HepG2 (cell line): ENCODE measurements around the gene PROC. TPM values are rescaled to one million over a fixed set of nuclear protein-coding genes. Genes with fewer than 3 reads are reported as not detected.

Experiments used
- CC2D1A ChIP-seq: sonication (generic); formaldehyde crosslinking; IDR thresholded peaks from 2 replicates; pipeline ENCODE4 v1.8.1; 2023; ENCODE audit warnings: mild to moderate bottlenecking, missing genetic modification reagents
- HMG20B ChIP-seq: conservative IDR thresholded peaks from 2 replicates; pipeline ENCODE4 v1.6.1; 2016; ENCODE audit warnings: missing genetic modification reagents, missing compliant biosample characterization
- HMGA1 ChIP-seq: sonication (generic); formaldehyde crosslinking; conservative IDR thresholded peaks from 2 replicates; pipeline ENCODE4 v1.4.0; 2020; ENCODE audit warnings: missing genetic modification reagents
- NFIB ChIP-seq: sonication (generic); formaldehyde crosslinking; IDR thresholded peaks from 2 replicates; pipeline ENCODE4 v1.9.0; 2021; ENCODE audit warnings: missing genetic modification reagents, mild to moderate bottlenecking, borderline replicate concordance
- REXO4 ChIP-seq: sonication (generic); formaldehyde crosslinking; IDR thresholded peaks from 2 replicates; pipeline ENCODE4 v1.8.0; 2022; ENCODE audit warnings: missing genetic modification reagents, mild to moderate bottlenecking, borderline replicate concordance
- SMAD1 ChIP-seq: sonication (generic); formaldehyde crosslinking; IDR thresholded peaks from 2 replicates; pipeline ENCODE4 v1.4.0; 2020; ENCODE audit warnings: missing genetic modification reagents, low read depth, mild to moderate bottlenecking, borderline replicate concordance
- USF2 ChIP-seq, 2 experiments: sonication (generic) in 1 of 2; formaldehyde crosslinking in 1 of 2; IDR thresholded peaks; 2 replicates each; pipeline versions ENCODE4 v1.5.1 to v1.6.1; 2011 to 2020; ENCODE audit warnings: borderline replicate concordance in 1 of 2, low read depth in 1 of 2, low read length in 1 of 2, mild to moderate bottlenecking in 1 of 2, missing genetic modification reagents in 1 of 2, moderate library complexity in 1 of 2
- ZFY ChIP-seq: sonication (generic); formaldehyde crosslinking; IDR thresholded peaks from 2 replicates; pipeline ENCODE4 v1.4.0; 2020; ENCODE audit warnings: missing genetic modification reagents
- ZNF234 ChIP-seq: sonication (generic); formaldehyde crosslinking; conservative IDR thresholded peaks from 2 replicates; pipeline ENCODE4 v1.5.1; 2020; ENCODE audit warnings: mild to moderate bottlenecking, missing genetic modification reagents
- ZNF292 ChIP-seq: sonication (generic); formaldehyde crosslinking; IDR thresholded peaks from 2 replicates; pipeline ENCODE4 v1.8.1; 2022; ENCODE audit warnings: mild to moderate bottlenecking, low read depth, missing genetic modification reagents, borderline replicate concordance
- ZNF3 ChIP-seq: IDR thresholded peaks from 2 replicates; pipeline ENCODE4 v1.7.0; 2017; ENCODE audit warnings: inconsistent platforms
- ZNF333 ChIP-seq: sonication (generic); formaldehyde crosslinking; IDR thresholded peaks from 2 replicates; pipeline ENCODE4 v1.4.0; 2020; ENCODE audit warnings: mild to moderate bottlenecking, missing genetic modification reagents, borderline replicate concordance
- ZNF337 ChIP-seq: sonication (generic); formaldehyde crosslinking; IDR thresholded peaks from 2 replicates; pipeline ENCODE4 v1.5.1; 2020; ENCODE audit warnings: missing genetic modification reagents, low read depth, mild to moderate bottlenecking, borderline replicate concordance
- ZNF512 ChIP-seq: sonication (generic); formaldehyde crosslinking; IDR thresholded peaks from 2 replicates; pipeline ENCODE4 v1.4.0; 2020; ENCODE audit warnings: mild to moderate bottlenecking, missing genetic modification reagents
- ZNF678 ChIP-seq: sonication (generic); formaldehyde crosslinking; IDR thresholded peaks from 2 replicates; pipeline ENCODE4 v1.4.0; 2020; ENCODE audit warnings: mild to moderate bottlenecking, missing genetic modification reagents
- ZNF75D ChIP-seq: sonication (generic); formaldehyde crosslinking; IDR thresholded peaks from 2 replicates; pipeline ENCODE4 v1.8.1; 2023; ENCODE audit warnings: missing genetic modification reagents, mild to moderate bottlenecking, borderline replicate concordance
- ZSCAN21 ChIP-seq: sonication (generic); formaldehyde crosslinking; IDR thresholded peaks from 2 replicates; pipeline ENCODE4 v1.8.0; 2022; ENCODE audit warnings: mild to moderate bottlenecking, missing genetic modification reagents, moderate library complexity, borderline replicate concordance
- polyA plus RNA-seq, 8 experiments: library from polyadenylated mRNA; depleted of rRNA in 3 of 8; stranded (reverse) in 7 of 8; unstranded in 1 of 8; fragments of >200 nt; fragmentation: Illumina TruSeq in 4 of 8; extraction: Trizol in 4 of 8; gene quantifications; 2 replicates each; pipeline versions ENCODE4 v1.2.1 to v1.2.3, GENCODE V29; 2011 to 2016; ENCODE audit warnings: low read depth in 4 of 8, missing spikeins in 1 of 8, mixed read lengths in 1 of 8; ENCODE audit not compliant: insufficient read depth in 1 of 8
- total RNA-seq, 5 experiments: library from RNA; depleted of rRNA; stranded (reverse); fragments of >200 nt; fragmentation: Illumina TruSeq; extraction: Trizol; gene quantifications; 2 replicates each; pipeline ENCODE4 v1.2.3, GENCODE V29; 2016; ENCODE audit warnings: low read depth in 1 of 5
- TF ChIP-seq, protein P1 (sequence below): sonication (generic); formaldehyde crosslinking; IDR thresholded peaks from 2 replicates; pipeline ENCODE4 v1.8.1; 2023; ENCODE audit warnings: mild to moderate bottlenecking, missing genetic modification reagents

The PROC gene
- total and polyA plus RNA-seq, 2 of the 13 experiments (the other 11 are each of a cell fraction or from before 2014, with no cell fraction given): 134 to 185 TPM

- TF ChIP-seq USF2 (IDR thresholded peaks at IDR 0.05; ENCODE audit: low read depth, low read length) (peak; percentile 52), USF2 (CRISPR knock-in tag; IDR thresholded peaks at IDR 0.05; ENCODE audit: borderline replicate concordance) (peak; percentile 81), SMAD1 (CRISPR knock-in tag) (peak; percentile 80), ZNF292 (peak; percentile 92), ZNF234 (CRISPR knock-in tag) (peak; percentile 92; the same call in 1 of the 2 replicates), HMG20B (CRISPR knock-in tag) (no peak; the same call in 1 of the 2 replicates), ZNF678 (CRISPR knock-in tag) (peak; percentile 94), ZNF3 (CRISPR knock-in tag) (no peak), HMGA1 (no peak), ZNF333 (CRISPR knock-in tag) (0 out of 2 replicates have a peak, but pooled peaks have one; percentile 52), ZNF75D (CRISPR knock-in tag) (no peak; the same call in 1 of the 2 replicates), ZFY (CRISPR knock-in tag) (peak; percentile 98), CC2D1A (CRISPR knock-in tag) (peak; percentile 96; the same call in 1 of the 2 replicates), ZNF337 (CRISPR knock-in tag) (peak; percentile 39; the same call in 1 of the 2 replicates), REXO4 (peak; percentile 20; the same call in 1 of the 2 replicates), NFIB (CRISPR knock-in tag) (no peak), ZNF512 (CRISPR knock-in tag) (0 out of 2 replicates have a peak, but pooled peaks have one; percentile 64), ZSCAN21 (peak; percentile 88)
- TF ChIP-seq, protein P1, sequence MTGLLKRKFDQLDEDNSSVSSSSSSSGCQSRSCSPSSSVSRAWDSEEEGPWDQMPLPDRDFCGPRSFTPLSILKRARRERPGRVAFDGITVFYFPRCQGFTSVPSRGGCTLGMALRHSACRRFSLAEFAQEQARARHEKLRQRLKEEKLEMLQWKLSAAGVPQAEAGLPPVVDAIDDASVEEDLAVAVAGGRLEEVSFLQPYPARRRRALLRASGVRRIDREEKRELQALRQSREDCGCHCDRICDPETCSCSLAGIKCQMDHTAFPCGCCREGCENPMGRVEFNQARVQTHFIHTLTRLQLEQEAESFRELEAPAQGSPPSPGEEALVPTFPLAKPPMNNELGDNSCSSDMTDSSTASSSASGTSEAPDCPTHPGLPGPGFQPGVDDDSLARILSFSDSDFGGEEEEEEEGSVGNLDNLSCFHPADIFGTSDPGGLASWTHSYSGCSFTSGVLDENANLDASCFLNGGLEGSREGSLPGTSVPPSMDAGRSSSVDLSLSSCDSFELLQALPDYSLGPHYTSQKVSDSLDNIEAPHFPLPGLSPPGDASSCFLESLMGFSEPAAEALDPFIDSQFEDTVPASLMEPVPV (CRISPR knock-in tag): no peak
Measured at GRCh38 chr2:127418300-127419111, at the start of gene PROC (continued).
